ENCODE results near the gene IDI1.
A peak's percentile ranks its signal among the peaks of the same experiment; 100 is the strongest.
"Not testable (repeated sequence)": the region's sequence is repeated elsewhere in the genome, so short reads cannot be mapped to it uniquely, and the experiment has no call there.

Gene IDI1

GRCh38 chr10:1054684-1055083 is 5.8 kb upstream of the IDI1 start:
- DNase-seq (ENCODE audit: insufficient read length, low spot score) (no peak), FAIRE-seq (no peak)

GRCh38 chr10:1050554-1050953 is 1.6 kb upstream of the IDI1 start:
- DNase-seq (ENCODE audit: insufficient read length, low spot score) = no peak
- FAIRE-seq = no peak
- no peak for TF ChIP-seq POLR2A (IDR thresholded peaks at IDR 0.05; ENCODE audit: low read depth, low read length)

More at GRCh38 chr10:1054684-1055083, 5.8 kb upstream of the IDI1 start:
- no peak for TF ChIP-seq POLR2A (IDR thresholded peaks at IDR 0.05; ENCODE audit: low read depth, low read length)

GRCh38 chr10:1050145-1050544 is 1.2 kb upstream of the IDI1 start:
- DNase-seq (ENCODE audit: insufficient read length, low spot score) (no peak), FAIRE-seq (no peak)
- TF ChIP-seq POLR2A (IDR thresholded peaks at IDR 0.05; ENCODE audit: low read depth, low read length) = no peak

DNA sequence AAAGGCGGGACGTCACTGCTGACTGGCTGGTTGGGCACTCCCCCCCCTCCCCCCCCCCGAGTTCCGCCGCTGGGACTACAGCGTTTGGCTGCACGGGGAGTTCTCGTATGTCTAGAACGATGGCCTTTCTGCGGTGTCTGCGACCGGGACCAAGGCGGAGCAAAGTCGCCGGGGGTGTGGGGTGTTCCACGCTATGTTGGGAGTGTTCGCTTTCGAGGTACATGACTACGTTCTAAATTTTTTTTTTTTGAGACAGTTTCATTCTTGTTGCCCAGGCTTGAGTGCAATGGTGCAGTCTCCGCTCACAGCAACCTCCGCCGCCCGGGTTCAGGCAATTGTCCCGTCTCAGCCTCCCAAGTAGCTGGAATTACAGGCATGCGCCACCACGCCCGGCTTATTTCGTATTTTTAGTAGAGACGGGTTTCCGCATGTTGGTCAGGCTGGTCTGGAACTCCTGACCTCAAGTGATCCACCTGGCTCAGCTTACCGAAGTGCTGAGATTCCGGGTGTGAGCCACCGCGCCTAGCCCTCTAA is 573 bp upstream of the IDI1 start:
- DNase-seq (ENCODE audit: insufficient read length, low spot score) (no peak), FAIRE-seq (no peak)
- TF ChIP-seq POLR2A (IDR thresholded peaks at IDR 0.05; ENCODE audit: low read depth, low read length) = no peak; the same call in 1 of the 2 replicates

DNA sequence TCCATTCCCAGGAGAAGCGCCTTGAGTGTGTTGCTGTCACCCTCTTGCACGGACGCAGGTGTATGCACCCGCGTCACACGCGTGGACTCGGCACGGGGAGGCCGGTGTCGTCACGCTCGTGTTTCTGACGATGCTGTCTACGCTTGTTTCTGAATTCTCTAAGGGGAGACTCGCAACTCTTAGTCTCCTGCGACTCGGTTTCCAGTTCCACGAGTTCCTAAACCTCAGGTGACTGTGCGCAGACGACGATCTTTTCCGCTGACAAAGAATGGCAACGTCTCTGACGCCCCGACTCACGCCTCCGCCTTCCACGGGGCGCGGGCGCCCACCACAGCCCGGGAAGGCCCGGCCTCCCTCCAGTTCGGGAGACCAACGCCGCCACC is 579 bp downstream of the IDI1 start:
- no peak for TF ChIP-seq POLR2A (IDR thresholded peaks at IDR 0.05; ENCODE audit: low read depth, low read length)
- no peak for DNase-seq (ENCODE audit: insufficient read length, low spot score)
- no peak for FAIRE-seq

DNA sequence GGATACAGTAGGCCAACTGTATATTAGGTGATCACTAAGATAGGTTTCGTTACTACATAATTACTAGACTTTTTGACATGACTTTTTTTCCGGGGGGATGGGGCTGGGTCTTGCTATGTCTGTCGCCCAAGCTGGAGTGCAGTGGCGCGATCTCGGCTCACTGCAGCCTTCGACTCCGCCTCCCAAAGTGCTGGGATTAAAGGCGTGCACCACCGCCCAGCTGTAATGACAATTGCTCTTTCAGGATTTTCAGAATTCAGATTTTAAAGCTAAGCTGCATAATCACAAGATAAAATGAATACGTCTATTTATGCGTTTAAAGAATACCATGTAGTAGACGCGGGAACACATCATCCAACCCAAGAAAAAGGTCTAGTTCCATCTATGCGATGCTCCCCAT is 982 bp downstream of the IDI1 start:
- no peak for DNase-seq (ENCODE audit: insufficient read length, low spot score)
- TF ChIP-seq POLR2A (IDR thresholded peaks at IDR 0.05; ENCODE audit: low read depth, low read length) = no peak
- FAIRE-seq = no peak

GRCh38 chr10:1045415-1045814 is 3.5 kb downstream of the IDI1 start:
- FAIRE-seq = no peak

GRCh38 chr10:1044964-1045363 is 4.0 kb downstream of the IDI1 start:
- no peak for TF ChIP-seq POLR2A (IDR thresholded peaks at IDR 0.05; ENCODE audit: low read depth, low read length)
- DNase-seq (ENCODE audit: insufficient read length, low spot score) (no peak), FAIRE-seq (no peak)

More at GRCh38 chr10:1045415-1045814, 3.5 kb downstream of the IDI1 start:
- no peak for DNase-seq (ENCODE audit: insufficient read length, low spot score)
- no peak for TF ChIP-seq POLR2A (IDR thresholded peaks at IDR 0.05; ENCODE audit: low read depth, low read length)

- no peak for DNase-seq (ENCODE audit: insufficient read length, low spot score)
- no peak for FAIRE-seq
- TF ChIP-seq POLR2A (IDR thresholded peaks at IDR 0.05; ENCODE audit: low read depth, low read length) = no peak
Measured at GRCh38 chr10:1044146-1044545, 4.8 kb downstream of the IDI1 start.

DNA sequence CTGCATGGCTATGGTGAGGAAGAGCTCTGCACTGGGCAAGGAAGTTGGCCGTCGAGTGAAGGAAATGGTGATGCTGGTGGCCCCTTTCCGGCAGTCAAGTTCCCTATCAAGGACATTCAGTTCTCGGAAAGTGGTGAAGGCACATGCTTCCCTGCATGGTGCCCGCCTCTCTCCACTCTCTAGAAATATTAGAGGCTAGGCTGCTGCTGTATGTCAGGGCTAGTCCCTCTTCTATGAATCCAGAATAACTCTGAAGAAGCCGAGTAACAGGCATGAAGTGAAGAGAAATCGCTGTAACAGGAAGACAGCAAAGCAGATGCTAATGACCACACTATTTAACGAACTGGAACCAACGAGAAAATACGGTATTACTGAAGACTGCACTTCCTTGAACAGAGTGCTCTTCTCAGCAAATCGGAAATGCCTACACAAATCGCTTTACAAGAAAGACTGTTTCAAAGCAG is 5.4 kb downstream of the IDI1 start:
- no peak for FAIRE-seq
- TF ChIP-seq POLR2A (IDR thresholded peaks at IDR 0.05; ENCODE audit: low read depth, low read length) = no peak
- DNase-seq (ENCODE audit: insufficient read length, low spot score) = no peak

GRCh38 chr10:1041514-1041913 is 7.4 kb downstream of the IDI1 start:
- TF ChIP-seq POLR2A (IDR thresholded peaks at IDR 0.05; ENCODE audit: low read depth, low read length) = no peak
- no peak for FAIRE-seq
- DNase-seq (ENCODE audit: insufficient read length, low spot score) = no peak

- FAIRE-seq = no peak
- no peak for DNase-seq (ENCODE audit: insufficient read length, low spot score)
- TF ChIP-seq POLR2A (IDR thresholded peaks at IDR 0.05; ENCODE audit: low read depth, low read length) = no peak
Measured at GRCh38 chr10:1040133-1040532, 8.8 kb downstream of the IDI1 start.

DNA sequence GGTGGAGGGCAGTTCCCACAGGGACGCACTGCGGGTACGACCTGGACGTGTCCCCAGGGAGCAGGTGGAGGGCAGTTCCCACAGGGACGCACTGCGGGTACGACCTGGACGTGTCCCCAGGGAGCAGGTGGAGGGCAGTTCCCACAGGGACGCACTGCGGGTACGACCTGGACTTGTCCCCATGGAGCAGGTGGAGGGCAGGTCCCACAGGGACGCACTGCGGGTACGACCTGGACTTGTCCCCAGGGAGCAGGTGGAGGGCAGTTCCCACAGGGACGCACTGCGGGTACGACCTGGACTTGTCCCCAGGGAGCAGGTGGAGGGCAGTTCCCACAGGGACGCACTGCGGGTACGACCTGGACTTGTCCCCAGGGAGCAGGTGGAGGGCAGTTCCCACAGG is 10.2 kb downstream of the IDI1 start:
- DNase-seq (ENCODE audit: insufficient read length, low spot score); FAIRE-seq: not testable (repeated sequence)

DNA sequence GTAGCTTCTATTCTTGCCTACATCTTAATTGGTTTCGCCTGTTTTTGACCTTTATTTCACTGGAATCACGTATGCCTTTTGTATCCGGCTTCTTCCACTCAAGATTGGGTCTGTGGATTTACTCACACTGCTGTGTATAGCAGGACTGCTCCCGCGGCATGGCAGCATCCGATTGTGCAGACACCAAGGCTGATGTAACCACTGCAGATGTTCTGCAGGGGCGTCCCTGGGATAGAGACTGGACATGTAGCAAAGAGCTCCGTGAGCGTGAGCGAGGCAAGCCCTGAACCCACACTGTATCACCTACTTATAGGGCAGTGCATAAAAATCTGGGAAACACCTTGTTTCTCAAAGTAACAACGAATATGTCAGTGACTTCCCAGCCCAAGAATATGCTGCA is 11.8 kb downstream of the IDI1 start:
- TF ChIP-seq POLR2A (IDR thresholded peaks at IDR 0.05; ENCODE audit: low read depth, low read length) = no peak
- no peak for FAIRE-seq
- no peak for DNase-seq (ENCODE audit: insufficient read length, low spot score)

GRCh38 chr10:1036341-1036791 is 12.6 kb downstream of the IDI1 start:
- no peak for TF ChIP-seq POLR2A (IDR thresholded peaks at IDR 0.05; ENCODE audit: low read depth, low read length)
- FAIRE-seq (peak; percentile 41), DNase-seq (ENCODE audit: insufficient read length, low spot score) (peak; percentile 22)

- DNase-seq (ENCODE audit: insufficient read length, low spot score) (no peak), FAIRE-seq (no peak)
- TF ChIP-seq POLR2A (IDR thresholded peaks at IDR 0.05; ENCODE audit: low read depth, low read length) = no peak
Measured at GRCh38 chr10:1035201-1035600, 13.7 kb downstream of the IDI1 start.

Data from H54 (cell line).